Tibial artery (tissue), 4 donors: ENCODE measurements around the gene SERGEF.

Experiments used
- DNase-seq, 2 donors: peaks; one replicate each; pipeline ENCODE4 v3.0.0-alpha.2; 2019
- H3K27ac ChIP-seq, 2 donors: fragments of 200-600 bp; sonication (generic) in 1 of 2; 1 replicate in 1 of 2; 2 replicates in 1 of 2; pipeline ENCODE4 v1.5.1; 2018 to 2019; ENCODE audit warnings: mild to moderate bottlenecking in 1 of 2
- H3K27me3 ChIP-seq, 2 donors: fragments of 200-600 bp; sonication (generic) in 1 of 2; one replicate each; pipeline versions ENCODE4 v1.5.1 to v1.6.0; 2016 to 2019
- H3K36me3 ChIP-seq, 3 donors: fragments of 200-600 bp; sonication (generic) in 2 of 3; one replicate each; pipeline ENCODE4 v1.5.1; 2016 to 2019; ENCODE audit warnings: mild to moderate bottlenecking in 2 of 3
- H3K4me1 ChIP-seq, 4 donors: fragments of 200-600 bp; sonication (generic) in 2 of 4; 1 replicate in 3 of 4; 2 replicates in 1 of 4; pipeline ENCODE4 v1.5.1; 2016 to 2019
- H3K4me3 ChIP-seq, 2 donors: fragments of 200-600 bp; sonication (generic) in 1 of 2; 1 replicate in 1 of 2; 2 replicates in 1 of 2; pipeline ENCODE4 v1.5.1; 2018 to 2019; ENCODE audit warnings: mild to moderate bottlenecking in 2 of 2
- H3K9me3 ChIP-seq, 3 donors: fragments of 200-600 bp; sonication (generic) in 1 of 3; one replicate each; pipeline ENCODE4 v1.5.1; 2016 to 2019
- intact Hi-C: fragments of 100-400 bp; cut with DNase I; formaldehyde crosslinking; loops from one replicate; pipeline ENCODE4 v1.15.0; 2023; ENCODE audit warnings: low total_unique reads
- TF ChIP-seq, protein P1 (sequence below), 2 experiments: fragments of 200-600 bp in 1 of 2; fragments of 450-650 bp in 1 of 2; IDR thresholded peaks; one replicate each; pipeline ENCODE4 v1.5.1; 2017 to 2019; ENCODE audit warnings: antibody characterized with exemption in 2 of 2, mild to moderate bottlenecking in 1 of 2, moderate library complexity in 1 of 2

The SERGEF gene

GRCh38 chr11:17934194-17934593 is 78.7 kb downstream of the SERGEF start:
- intact Hi-C loops: no loop called here
- Histone ChIP-seq H3K36me3 (peaks cover 0 to 5% (median 5%) of the 10 kb centered on the region in 3 donors), H3K4me3 (no peak overlapping the region), H3K27me3 (no peaks in the 10 kb centered on the region), H3K4me1 (no peaks in the 10 kb centered on the region), H3K9me3 (no peaks in the 10 kb centered on the region), H3K27ac (no peak overlapping the region)
- TF ChIP-seq, protein P1, sequence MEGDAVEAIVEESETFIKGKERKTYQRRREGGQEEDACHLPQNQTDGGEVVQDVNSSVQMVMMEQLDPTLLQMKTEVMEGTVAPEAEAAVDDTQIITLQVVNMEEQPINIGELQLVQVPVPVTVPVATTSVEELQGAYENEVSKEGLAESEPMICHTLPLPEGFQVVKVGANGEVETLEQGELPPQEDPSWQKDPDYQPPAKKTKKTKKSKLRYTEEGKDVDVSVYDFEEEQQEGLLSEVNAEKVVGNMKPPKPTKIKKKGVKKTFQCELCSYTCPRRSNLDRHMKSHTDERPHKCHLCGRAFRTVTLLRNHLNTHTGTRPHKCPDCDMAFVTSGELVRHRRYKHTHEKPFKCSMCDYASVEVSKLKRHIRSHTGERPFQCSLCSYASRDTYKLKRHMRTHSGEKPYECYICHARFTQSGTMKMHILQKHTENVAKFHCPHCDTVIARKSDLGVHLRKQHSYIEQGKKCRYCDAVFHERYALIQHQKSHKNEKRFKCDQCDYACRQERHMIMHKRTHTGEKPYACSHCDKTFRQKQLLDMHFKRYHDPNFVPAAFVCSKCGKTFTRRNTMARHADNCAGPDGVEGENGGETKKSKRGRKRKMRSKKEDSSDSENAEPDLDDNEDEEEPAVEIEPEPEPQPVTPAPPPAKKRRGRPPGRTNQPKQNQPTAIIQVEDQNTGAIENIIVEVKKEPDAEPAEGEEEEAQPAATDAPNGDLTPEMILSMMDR (IDR thresholded peaks at IDR 0.05): no peak
- no peak for DNase-seq

- Histone ChIP-seq H3K27ac (no peak overlapping the region), H3K9me3 (no peaks in the 10 kb centered on the region), H3K4me3 (no peak overlapping the region), H3K36me3 (peaks cover 0 to 5% (median 5%) of the 10 kb centered on the region in 3 donors), H3K4me1 (no peaks in the 10 kb centered on the region), H3K27me3 (no peaks in the 10 kb centered on the region)
- no peak for DNase-seq
- TF ChIP-seq, protein P1 (IDR thresholded peaks at IDR 0.05): no peak
- intact Hi-C loops: no loop called here
Measured at GRCh38 chr11:17933708-17934107, 79.1 kb downstream of the SERGEF start.

- no peaks in the 10 kb centered on the region for H3K4me1 ChIP-seq
- no peak overlapping the region for H3K4me3 ChIP-seq
- H3K9me3 ChIP-seq: no peaks in the 10 kb centered on the region
- H3K36me3 ChIP-seq: peaks cover 0 to 5% (median 4%) of the 10 kb centered on the region in 3 donors
- H3K27ac ChIP-seq: no peak overlapping the region
- TF ChIP-seq, protein P1 (IDR thresholded peaks at IDR 0.05): no peak
- intact Hi-C loops: no loop called here
- H3K27me3 ChIP-seq: no peaks in the 10 kb centered on the region
- no peak for DNase-seq
Measured at GRCh38 chr11:17932472-17932871, 80.4 kb downstream of the SERGEF start.

DNA sequence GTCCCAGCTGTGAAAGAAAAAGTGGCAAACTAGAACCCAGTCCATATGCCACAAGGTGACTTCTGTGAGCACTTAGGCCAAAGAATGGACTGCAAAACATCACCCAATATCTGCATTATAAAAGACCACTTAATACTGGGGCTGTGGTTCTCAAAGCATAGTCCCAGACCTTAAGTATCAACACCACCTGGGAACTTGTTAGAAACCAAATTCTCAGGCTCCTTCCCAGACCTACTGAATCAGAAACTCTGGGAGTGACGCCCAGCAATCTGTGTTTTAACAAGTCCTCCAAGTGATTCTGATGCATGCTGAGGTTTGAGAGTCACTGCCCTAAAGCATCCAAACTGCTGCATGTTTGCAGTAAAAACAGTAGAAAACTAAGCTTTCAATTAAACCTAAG is 81.3 kb downstream of the SERGEF start:
- H3K27ac ChIP-seq: no peak overlapping the region
- intact Hi-C loops: no loop called here
- H3K36me3 ChIP-seq: peaks cover 2 to 6% (median 5%) of the 10 kb centered on the region in 3 donors
- DNase-seq: no peak
- no peaks in the 10 kb centered on the region for H3K4me1 ChIP-seq
- no peaks in the 10 kb centered on the region for H3K9me3 ChIP-seq
- H3K4me3 ChIP-seq: no peak overlapping the region
- H3K27me3 ChIP-seq: no peaks in the 10 kb centered on the region
- TF ChIP-seq, protein P1 (IDR thresholded peaks at IDR 0.05): no peak

- Histone ChIP-seq H3K36me3 (peaks cover 0 to 13% (median 11%) of the 10 kb centered on the region in 3 donors), H3K27ac (no peak overlapping the region), H3K4me3 (no peak overlapping the region), H3K9me3 (no peaks in the 10 kb centered on the region), H3K4me1 (no peaks in the 10 kb centered on the region), H3K27me3 (no peaks in the 10 kb centered on the region)
- intact Hi-C loops: no loop called here
- TF ChIP-seq, protein P1 (IDR thresholded peaks at IDR 0.05): no peak
- DNase-seq: no peak
Measured at GRCh38 chr11:17930544-17931125, 82.2 kb downstream of the SERGEF start.

GRCh38 chr11:17929171-17929570 is 83.7 kb downstream of the SERGEF start:
- TF ChIP-seq, protein P1 (IDR thresholded peaks at IDR 0.05): no peak
- H3K27me3 ChIP-seq: no peaks in the 10 kb centered on the region

More at GRCh38 chr11:17929171-17929570, 83.7 kb downstream of the SERGEF start:
- Histone ChIP-seq H3K27ac (no peak overlapping the region), H3K9me3 (no peaks in the 10 kb centered on the region), H3K4me3 (no peak overlapping the region), H3K36me3 (peaks cover 0 to 13% (median 11%) of the 10 kb centered on the region in 3 donors), H3K4me1 (no peaks in the 10 kb centered on the region)
- intact Hi-C loops: no loop called here
- no peak for DNase-seq
